CD4-positive, alpha-beta T cell (primary cell): ENCODE data around the gene SIGLEC11. TPM values are rescaled to one million over a fixed set of nuclear protein-coding genes. Genes with fewer than 3 reads are reported as not detected.
A peak's percentile ranks its signal among the peaks of the same experiment; 100 is the strongest.

Experiments
- ATAC-seq: fragments of 200-7000 bp; cut with Tn5 transposase; one replicate; pipeline ENCODE4 v1.10.0; 2022; ENCODE audit warnings: mild to moderate bottlenecking; ENCODE audit not compliant: poor library complexity
- CTCF ChIA-PET: fragments of 350-600 bp; sonication (Branson Sonifier 250); formaldehyde crosslinking; loops from one replicate; lab custom pipeline; 2021; ENCODE audit warnings: antibody characterized with exemption, inconsistent platforms; lab: Charles Lee
- POLR2A ChIA-PET: fragments of 350-600 bp; sonication (Branson Sonifier 250); formaldehyde crosslinking; loops from one replicate; lab custom pipeline; 2021; ENCODE audit warnings: antibody characterized with exemption, inconsistent platforms; lab: Charles Lee
- DNase-seq, 14 experiments: peaks; one replicate each; pipeline ENCODE4 v3.0.0-alpha.2; 2013 to 2020; ENCODE audit warnings: mixed read lengths in 2 of 14
- H3K27ac ChIP-seq, 2 donors: one replicate each; pipeline versions ENCODE4 v1.5.1 to v1.7.0; 2013; ENCODE audit warnings: low read length in 2 of 2, low read depth in 1 of 2, mild to moderate bottlenecking in 1 of 2
- H3K27me3 ChIP-seq, 2 experiments: 1 replicate in 1 of 2; 2 replicates in 1 of 2; pipeline versions ENCODE4 v1.6.1 to v1.7.0; 2013; ENCODE audit warnings: low read length in 2 of 2, control low read depth in 1 of 2, mild to moderate bottlenecking in 1 of 2, moderate library complexity in 1 of 2; ENCODE audit not compliant: insufficient read depth in 2 of 2, control insufficient read depth in 1 of 2
- H3K36me3 ChIP-seq: one replicate; pipeline ENCODE4 v1.6.1; 2013; ENCODE audit warnings: low read length, control low read depth; ENCODE audit not compliant: insufficient read depth
- H3K4me1 ChIP-seq: one replicate; pipeline ENCODE4 v1.6.1; 2013; ENCODE audit warnings: low read length, control low read depth; ENCODE audit not compliant: insufficient read depth
- H3K4me3 ChIP-seq: one replicate; pipeline ENCODE4 v1.5.1; 2013; ENCODE audit warnings: mild to moderate bottlenecking, low read length, moderate library complexity
- H3K9me3 ChIP-seq, 2 experiments: 1 replicate in 1 of 2; 2 replicates in 1 of 2; pipeline versions ENCODE4 v1.6.1 to v1.7.0; 2013; ENCODE audit warnings: low read length in 2 of 2, mild to moderate bottlenecking in 2 of 2, control low read depth in 1 of 2, moderate library complexity in 1 of 2; ENCODE audit not compliant: control insufficient read depth in 1 of 2, insufficient read depth in 1 of 2
- H3K27ac Mint-ChIP-seq: one replicate; pipeline ENCODE4 v1.8.0; 2020; ENCODE audit warnings: mixed read lengths
- H3K27me3 Mint-ChIP-seq: one replicate; pipeline ENCODE4 v1.8.0; 2021; ENCODE audit warnings: mixed read lengths
- H3K36me3 Mint-ChIP-seq: one replicate; pipeline ENCODE4 v1.8.0; 2021; ENCODE audit warnings: low read depth, mixed read lengths
- H3K4me1 Mint-ChIP-seq: one replicate; pipeline ENCODE4 v1.8.0; 2021; ENCODE audit warnings: low read depth, mixed read lengths
- H3K4me3 Mint-ChIP-seq: one replicate; pipeline ENCODE4 v1.8.0; 2020; ENCODE audit warnings: mild to moderate bottlenecking, mixed read lengths
- H3K9me3 Mint-ChIP-seq: one replicate; pipeline ENCODE4 v1.8.0; 2020; ENCODE audit warnings: mixed read lengths
- CTCF ChIP-seq: fragments of 200-600 bp; IDR thresholded peaks from one replicate; pipeline ENCODE4 v1.8.0; 2022; ENCODE audit warnings: antibody characterized with exemption, mild to moderate bottlenecking
- intact Hi-C, 2 experiments: fragments of 100-400 bp; cut with DNase I in 1 of 2; cut with micrococcal nuclease in 1 of 2; formaldehyde crosslinking; loops; one replicate each; pipeline versions ENCODE4 v1.15.1 to v1.9.0; 2023 to 2025; cut with DNase I, micrococcal nuclease
- total RNA-seq, 174 experiments: library from RNA in 2 of 174; stranded (reverse) in 2 of 174; gene quantifications; one replicate each; pipeline ENCODE4 v1.2.3 and lab custom pipeline; 2021 to 2026

The SIGLEC11 gene
- total RNA-seq, 2 experiments from 2014 or later: 0.08 TPM; not detected in 1

GRCh38 chr19:49997709-49998108, 36.7 kb upstream of the SIGLEC11 start:
- no peaks in the 10 kb centered on the region for H3K27me3 Mint-ChIP-seq
- peaks cover 84% of the 10 kb centered on the region for H3K36me3 Mint-ChIP-seq
- Histone ChIP-seq H3K4me3 (no peak overlapping the region), H3K9me3 (no peaks in the 10 kb centered on the region), H3K27me3 (no peaks in the 10 kb centered on the region), H3K4me1 (no peaks in the 10 kb centered on the region), H3K36me3 (peaks cover 88% of the 10 kb centered on the region), H3K27ac (no peak overlapping the region)
- ATAC-seq (peak; percentile 59), DNase-seq (peak in 3 of 14 experiments; percentile 46 to 59 (median 49))
- TF ChIP-seq CTCF: no peak
- H3K4me1 Mint-ChIP-seq: no peaks in the 10 kb centered on the region
- no peak overlapping the region for H3K27ac Mint-ChIP-seq
- ChIA-PET POLR2A (no interaction called here), CTCF (no interaction called here)
- H3K9me3 Mint-ChIP-seq: no peaks in the 10 kb centered on the region
- intact Hi-C loops: no loop called here
- no peak overlapping the region for H3K4me3 Mint-ChIP-seq

- TF ChIP-seq CTCF: no peak
- H3K4me1 ChIP-seq: no peaks in the 10 kb centered on the region
- no peak for ATAC-seq
- intact Hi-C loops: no loop called here
- Mint-ChIP-seq H3K4me1 (no peaks in the 10 kb centered on the region), H3K36me3 (peaks cover 90% of the 10 kb centered on the region), H3K4me3 (no peak overlapping the region), H3K27me3 (no peaks in the 10 kb centered on the region), H3K27ac (no peak overlapping the region), H3K9me3 (no peaks in the 10 kb centered on the region)
- peaks cover 0 to 4% of the 10 kb centered on the region in 2 experiments for H3K9me3 ChIP-seq
- no peak overlapping the region for H3K27ac ChIP-seq
- CTCF ChIA-PET: no interaction called here
- no peak for DNase-seq
- POLR2A ChIA-PET: no interaction called here
- peaks cover 63% of the 10 kb centered on the region for H3K36me3 ChIP-seq
- no peaks in the 10 kb centered on the region for H3K27me3 ChIP-seq
- no peak overlapping the region for H3K4me3 ChIP-seq
Measured at GRCh38 chr19:49988433-49988832, 27.5 kb upstream of the SIGLEC11 start.

GRCh38 chr19:49988007-49988406, 27.0 kb upstream of the SIGLEC11 start:
- DNase-seq (no peak), ATAC-seq (no peak)
- Mint-ChIP-seq H3K27ac (no peak overlapping the region), H3K36me3 (peaks cover 91% of the 10 kb centered on the region), H3K27me3 (no peaks in the 10 kb centered on the region), H3K9me3 (no peaks in the 10 kb centered on the region), H3K4me1 (no peaks in the 10 kb centered on the region), H3K4me3 (no peak overlapping the region)
- H3K27ac ChIP-seq: no peak overlapping the region
- TF ChIP-seq CTCF: no peak
- peaks cover 0 to 4% of the 10 kb centered on the region in 2 experiments for H3K9me3 ChIP-seq
- H3K4me3 ChIP-seq: no peak overlapping the region
- ChIA-PET CTCF (no interaction called here), POLR2A (no interaction called here)
- H3K36me3 ChIP-seq: peaks cover 61% of the 10 kb centered on the region
- no peaks in the 10 kb centered on the region for H3K27me3 ChIP-seq
- H3K4me1 ChIP-seq: no peaks in the 10 kb centered on the region
- intact Hi-C loops: no loop called here
